Naive B cell (primary cell): ENCODE results near the gene GJC3. TPM values are rescaled to one million over a fixed set of nuclear protein-coding genes. Genes with fewer than 3 reads are reported as not detected.
"Not testable (repeated sequence)": the region's sequence is repeated elsewhere in the genome, so short reads cannot be mapped to it uniquely, and the experiment has no call there.

ENCODE experiments used
- ATAC-seq, 2 donors: fragments of 150-1000 bp; cut with Tn5 transposase; 2 replicates each; pipeline ENCODE4 v1.10.0; 2021; ENCODE audit warnings: low read depth in 2 of 2, mild to moderate bottlenecking in 2 of 2, moderate library complexity in 2 of 2
- DNase-seq: peaks from one replicate; pipeline ENCODE4 v3.0.0; 2022
- H3K27ac Mint-ChIP-seq, 6 donors: one replicate each; pipeline ENCODE4 v1.8.0; 2020 to 2022; ENCODE audit warnings: mild to moderate bottlenecking in 6 of 6, mixed read lengths in 6 of 6, moderate library complexity in 5 of 6, inconsistent platforms in 2 of 6
- H3K27me3 Mint-ChIP-seq, 3 donors: one replicate each; pipeline ENCODE4 v1.8.0; 2021 to 2022; ENCODE audit warnings: mixed read lengths in 3 of 3, mild to moderate bottlenecking in 1 of 3
- H3K36me3 Mint-ChIP-seq, 2 donors: one replicate each; pipeline ENCODE4 v1.8.0; 2020 to 2022; ENCODE audit warnings: mixed read lengths in 2 of 2, inconsistent platforms in 1 of 2, mild to moderate bottlenecking in 1 of 2
- H3K4me1 Mint-ChIP-seq, 3 donors: one replicate each; pipeline ENCODE4 v1.8.0; 2020 to 2022; ENCODE audit warnings: mixed read lengths in 3 of 3, inconsistent platforms in 1 of 3, mild to moderate bottlenecking in 1 of 3, moderate library complexity in 1 of 3
- H3K4me3 Mint-ChIP-seq, 8 donors: one replicate each; pipeline ENCODE4 v1.8.0; 2020 to 2022; ENCODE audit warnings: mild to moderate bottlenecking in 8 of 8, mixed read lengths in 8 of 8, moderate library complexity in 8 of 8, inconsistent platforms in 2 of 8
- H3K9me3 Mint-ChIP-seq, 7 donors: one replicate each; pipeline ENCODE4 v1.8.0; 2020 to 2022; ENCODE audit warnings: mixed read lengths in 7 of 7, mild to moderate bottlenecking in 5 of 7, inconsistent platforms in 2 of 7, moderate library complexity in 1 of 7
- polyA plus RNA-seq, 6 donors: library from polyadenylated mRNA; unstranded; fragments of 300-500 nt; fragmentation: Illumina TruSeq; gene quantifications; one replicate each; pipeline ENCODE4 v1.2.3, GENCODE V29; 2021; ENCODE audit warnings: low read depth in 6 of 6

GJC3 gene
- polyA plus RNA-seq, 6 donors from 2014 or later = not detected

DNA sequence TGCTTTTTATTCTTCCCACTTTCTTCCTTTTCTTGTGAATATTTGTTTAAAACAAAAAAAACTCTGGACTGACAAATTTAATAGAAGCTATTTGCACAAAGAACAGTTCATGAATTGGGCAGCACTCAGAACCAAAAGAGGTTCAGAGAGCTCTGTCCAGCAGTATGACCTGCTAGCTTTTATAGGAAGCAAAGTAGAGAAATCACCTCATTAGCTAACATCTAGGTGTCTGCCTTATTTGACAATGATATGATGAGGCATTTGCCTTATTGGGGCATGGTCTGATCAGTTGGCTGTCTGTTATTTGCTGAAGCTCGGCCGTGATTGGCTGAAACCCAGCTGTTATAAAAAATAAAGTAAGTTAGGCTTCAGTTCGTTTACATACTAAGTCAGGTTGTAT lies 9.3 kb downstream of the GJC3 start:
- Mint-ChIP-seq H3K4me1 (peaks cover 32 to 45% (median 41%) of the 10 kb centered on the region in 3 donors), H3K4me3 (peak overlapping the region; percentile 94 to 99 (median 96)), H3K27me3 (peaks cover 7 to 11% (median 9%) of the 10 kb centered on the region in 3 donors), H3K36me3 (peaks cover 0 to 30% of the 10 kb centered on the region in 2 donors), H3K27ac (peak overlapping the region in 2 of 6 donors; percentile 96 to 99), H3K9me3 (peaks cover 0 to 3% (median 0%) of the 10 kb centered on the region in 7 donors)
- ATAC-seq (no peak), DNase-seq (no peak)

DNA sequence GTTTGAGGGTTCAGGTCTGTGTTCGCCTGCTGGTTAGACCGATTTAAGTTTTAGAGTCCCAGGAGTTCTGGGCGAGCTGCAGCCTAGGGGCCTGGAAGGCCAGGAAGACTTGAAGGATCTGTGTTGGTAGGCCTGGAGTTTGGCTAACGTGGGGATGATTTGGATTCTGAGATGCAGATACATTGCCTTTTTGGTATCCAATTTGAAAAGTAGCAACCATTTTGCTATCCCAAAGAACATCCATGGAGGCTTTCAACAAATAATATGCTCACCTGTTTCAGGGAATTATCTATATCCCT lies 9.7 kb downstream of the GJC3 start:
- Mint-ChIP-seq H3K9me3 (peaks cover 0 to 3% (median 0%) of the 10 kb centered on the region in 7 donors), H3K4me1 (peaks cover 35 to 49% (median 45%) of the 10 kb centered on the region in 3 donors), H3K4me3 (peak overlapping the region; percentile 94 to 99 (median 96)), H3K27ac (peak overlapping the region; percentile 90 to 99 (median 95)), H3K36me3 (peaks cover 0 to 30% of the 10 kb centered on the region in 2 donors), H3K27me3 (peaks cover 3 to 8% (median 7%) of the 10 kb centered on the region in 3 donors)
- no peak for DNase-seq
- no peak for ATAC-seq

- peak within 1 kb of the TSS; percentile 90 to 99 (median 95) for H3K27ac Mint-ChIP-seq
- peak within 1 kb of the TSS; percentile 94 to 99 (median 96) for H3K4me3 Mint-ChIP-seq
- ATAC-seq (peak; percentile 98), DNase-seq (peak; percentile 90)
- H3K4me1 Mint-ChIP-seq = peaks cover 40 to 55% (median 51%) of the 10 kb centered on the region in 3 donors
- peaks cover 0 to 3% (median 0%) of the 10 kb centered on the region in 7 donors for H3K9me3 Mint-ChIP-seq
- H3K27me3 Mint-ChIP-seq = peaks cover 0 to 6% (median 4%) of the 10 kb centered on the region in 3 donors
- peaks cover 0 to 30% of the 10 kb centered on the region in 2 donors for H3K36me3 Mint-ChIP-seq
Observed at GRCh38 chr7:99918959-99919813, 10.2 kb downstream of the GJC3 start, which contains the start of gene TRIM4. TSS of gene TRIM4 (minus strand) at chr7:99919530. CDS start at chr7:99919401, 129 bp downstream.

- H3K4me3 Mint-ChIP-seq = no peak overlapping the region
- DNase-seq (no peak), ATAC-seq (no peak)
- H3K9me3 Mint-ChIP-seq = no peaks in the 10 kb centered on the region
- no peak overlapping the region for H3K27ac Mint-ChIP-seq
- peaks cover 33 to 50% (median 35%) of the 10 kb centered on the region in 3 donors for H3K4me1 Mint-ChIP-seq
- peaks cover 15 to 25% of the 10 kb centered on the region in 2 donors for H3K36me3 Mint-ChIP-seq
- no peaks in the 10 kb centered on the region for H3K27me3 Mint-ChIP-seq
Observed at GRCh38 chr7:99910976-99911375, 18.4 kb downstream of the GJC3 start.

GRCh38 chr7:99901581-99901980 lies 27.8 kb downstream of the GJC3 start:
- no peaks in the 10 kb centered on the region for H3K27me3 Mint-ChIP-seq
- H3K36me3 Mint-ChIP-seq = peaks cover 31 to 43% of the 10 kb centered on the region in 2 donors
- no peak overlapping the region for H3K4me3 Mint-ChIP-seq
- H3K4me1 Mint-ChIP-seq = peaks cover 6 to 13% (median 10%) of the 10 kb centered on the region in 3 donors
- ATAC-seq (no peak), DNase-seq (no peak)
- H3K27ac Mint-ChIP-seq = no peak overlapping the region
- H3K9me3 Mint-ChIP-seq = peaks cover 0 to 4% (median 0%) of the 10 kb centered on the region in 7 donors

DNA sequence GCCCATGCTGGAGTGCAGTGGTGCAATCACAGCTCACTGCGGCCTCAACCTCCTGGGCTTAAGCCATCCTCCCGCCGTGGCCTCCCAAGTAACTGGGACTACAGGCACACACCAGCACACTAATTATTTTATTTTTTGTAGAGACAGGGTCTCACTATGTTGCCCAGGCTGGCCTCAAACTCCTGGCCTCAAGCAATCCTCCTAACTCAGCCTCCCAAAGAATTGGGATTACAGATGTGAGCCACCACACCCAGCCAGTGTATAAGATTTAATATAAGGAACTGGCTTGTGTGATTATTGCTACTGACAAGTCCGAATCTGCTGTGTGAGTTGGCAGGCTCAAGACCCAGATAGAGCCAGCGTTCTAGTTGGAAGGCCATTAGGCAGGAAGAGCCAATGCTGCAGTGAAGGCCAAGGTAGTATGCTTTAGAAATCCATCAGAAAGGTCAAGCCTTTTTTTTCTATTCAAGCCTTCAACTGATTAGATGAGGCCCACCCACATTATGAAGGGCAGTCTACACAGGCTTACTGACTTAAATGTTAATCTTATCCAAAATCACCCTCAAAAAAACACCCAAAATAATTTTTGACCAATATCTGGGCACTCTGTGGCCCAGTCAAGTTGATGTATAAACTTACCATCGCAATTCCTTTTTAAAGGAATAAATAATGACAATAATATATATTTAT lies 29.4 kb downstream of the GJC3 start:
- Mint-ChIP-seq H3K4me1 (peaks cover 6 to 13% (median 10%) of the 10 kb centered on the region in 3 donors), H3K9me3 (peaks cover 0 to 4% (median 0%) of the 10 kb centered on the region in 7 donors), H3K27ac (no peak overlapping the region), H3K4me3 (no peak overlapping the region), H3K27me3 (no peaks in the 10 kb centered on the region), H3K36me3 (peaks cover 25 to 41% of the 10 kb centered on the region in 2 donors)
- DNase-seq (no peak), ATAC-seq (no peak)

DNA sequence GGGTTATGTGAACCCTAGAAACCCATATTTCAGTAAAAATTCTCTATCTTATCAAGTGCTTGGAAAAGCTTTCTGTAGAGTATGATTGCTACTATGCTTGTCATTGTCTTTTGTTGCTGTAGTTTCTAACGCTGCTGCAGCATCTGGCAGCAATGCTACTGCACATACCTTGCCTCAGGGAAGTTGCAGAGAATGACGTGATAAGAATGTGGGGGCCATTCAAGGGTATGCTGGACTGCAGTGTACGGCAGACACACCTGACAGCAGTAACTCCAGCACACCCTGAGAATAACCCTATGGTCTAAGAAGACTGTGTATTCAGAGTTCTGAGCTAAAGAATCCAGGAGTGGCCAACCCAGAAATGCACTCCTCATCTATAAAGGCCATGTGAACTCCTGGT lies 30.6 kb downstream of the GJC3 start:
- H3K27me3 Mint-ChIP-seq = no peaks in the 10 kb centered on the region
- peaks cover 0 to 4% (median 0%) of the 10 kb centered on the region in 7 donors for H3K9me3 Mint-ChIP-seq
- peaks cover 25 to 39% of the 10 kb centered on the region in 2 donors for H3K36me3 Mint-ChIP-seq
- ATAC-seq (no peak), DNase-seq (no peak)
- H3K4me3 Mint-ChIP-seq = no peak overlapping the region
- H3K4me1 Mint-ChIP-seq = peaks cover 6 to 13% (median 10%) of the 10 kb centered on the region in 3 donors
- no peak overlapping the region for H3K27ac Mint-ChIP-seq

- Mint-ChIP-seq H3K27me3 (no peaks in the 10 kb centered on the region), H3K4me3 (no peak overlapping the region), H3K27ac (peak overlapping the region in 1 of 6 donors; percentile 63), H3K9me3 (peaks cover 0 to 4% (median 0%) of the 10 kb centered on the region in 7 donors), H3K4me1 (peaks cover 10 to 13% (median 11%) of the 10 kb centered on the region in 3 donors), H3K36me3 (peaks cover 27 to 31% of the 10 kb centered on the region in 2 donors)
- DNase-seq (no peak), ATAC-seq (no peak)
Observed at GRCh38 chr7:99898023-99898357, 31.4 kb downstream of the GJC3 start.

GRCh38 chr7:99897322-99898022 lies 31.9 kb downstream of the GJC3 start:
- peaks cover 26 to 28% of the 10 kb centered on the region in 2 donors for H3K36me3 Mint-ChIP-seq
- H3K27ac Mint-ChIP-seq = peak overlapping the region in 1 of 6 donors; percentile 63
- peaks cover 0 to 4% (median 0%) of the 10 kb centered on the region in 7 donors for H3K9me3 Mint-ChIP-seq
- H3K4me1 Mint-ChIP-seq = peaks cover 9 to 11% (median 10%) of the 10 kb centered on the region in 3 donors
- no peak overlapping the region for H3K4me3 Mint-ChIP-seq
- ATAC-seq (no peak), DNase-seq (no peak)
- no peaks in the 10 kb centered on the region for H3K27me3 Mint-ChIP-seq

DNA sequence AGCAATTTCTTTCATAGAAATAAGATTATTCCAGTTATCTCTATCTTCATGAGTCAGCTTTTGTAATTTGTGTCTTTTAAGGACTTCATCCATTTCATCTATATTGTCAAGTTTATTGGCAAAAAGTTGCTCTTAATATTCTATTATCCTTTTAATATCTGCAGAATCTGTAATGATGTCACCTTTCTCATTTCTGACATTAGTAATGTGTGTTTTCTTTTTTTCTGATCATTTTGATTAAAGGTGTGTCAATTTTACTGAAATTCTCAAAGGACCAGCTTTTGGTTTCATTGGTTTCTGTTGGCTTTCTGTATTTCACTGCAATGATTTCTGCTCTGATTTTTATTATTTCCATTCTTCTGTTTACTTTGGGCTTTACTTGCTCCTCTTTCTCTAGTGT lies 34.7 kb downstream of the GJC3 start:
- ATAC-seq (no peak), DNase-seq (no peak)
- peaks cover 26 to 34% of the 10 kb centered on the region in 2 donors for H3K36me3 Mint-ChIP-seq
- H3K27ac Mint-ChIP-seq = peak overlapping the region in 1 of 6 donors; percentile 0
- peaks cover 0 to 9% (median 3%) of the 10 kb centered on the region in 7 donors for H3K9me3 Mint-ChIP-seq
- no peak overlapping the region for H3K4me3 Mint-ChIP-seq
- H3K4me1 Mint-ChIP-seq = peaks cover 8 to 11% (median 10%) of the 10 kb centered on the region in 3 donors
- H3K27me3 Mint-ChIP-seq = no peaks in the 10 kb centered on the region

DNA sequence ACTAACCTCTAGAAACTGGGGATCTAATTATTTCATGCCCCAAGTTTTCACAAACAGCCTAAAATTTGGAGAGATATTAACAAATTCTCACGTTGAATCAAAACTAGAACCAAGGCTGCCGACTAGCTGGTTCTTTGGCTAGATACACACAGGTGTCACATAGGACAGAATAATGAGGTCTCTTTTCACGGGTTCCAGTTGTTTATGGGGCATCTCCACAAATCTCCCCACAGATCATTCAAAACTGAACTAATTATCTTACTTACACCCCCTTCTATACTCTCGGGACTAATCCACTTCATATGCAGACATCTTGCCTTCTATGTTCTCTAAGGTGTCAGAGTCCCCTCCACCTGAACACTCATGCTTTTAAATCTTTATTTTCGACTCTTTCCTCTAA lies 36.1 kb downstream of the GJC3 start:
- peaks cover 0 to 14% (median 4%) of the 10 kb centered on the region in 7 donors for H3K9me3 Mint-ChIP-seq
- no peak overlapping the region for H3K27ac Mint-ChIP-seq
- no peaks in the 10 kb centered on the region for H3K27me3 Mint-ChIP-seq
- peaks cover 8 to 11% (median 8%) of the 10 kb centered on the region in 3 donors for H3K4me1 Mint-ChIP-seq
- no peak overlapping the region for H3K4me3 Mint-ChIP-seq
- no peak for DNase-seq
- ATAC-seq = no peak
- H3K36me3 Mint-ChIP-seq = peaks cover 35 to 38% of the 10 kb centered on the region in 2 donors

DNA sequence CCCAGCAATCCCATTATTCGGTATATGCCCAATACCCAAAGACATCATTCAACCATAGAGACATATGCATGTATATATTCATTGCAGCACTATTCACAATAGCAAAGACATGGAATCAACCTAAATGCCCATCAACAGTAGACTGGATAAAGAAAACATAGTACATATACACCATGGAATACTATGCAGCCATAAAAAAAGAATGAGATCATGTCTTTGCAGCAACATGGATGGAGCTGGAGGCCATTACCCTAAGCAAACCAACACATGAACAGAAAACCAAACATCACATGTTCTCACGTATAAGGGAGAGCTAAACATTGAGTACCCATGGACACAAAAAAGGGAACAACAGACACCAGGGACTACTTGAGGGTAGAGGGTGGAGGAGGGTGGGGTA lies 39.1 kb downstream of the GJC3 start:
- not testable (repeated sequence) for H3K27ac Mint-ChIP-seq, H3K4me3 Mint-ChIP-seq, ATAC-seq, H3K27me3 Mint-ChIP-seq, H3K4me1 Mint-ChIP-seq, DNase-seq
- peaks cover 0 to 11% (median 5%) of the 10 kb centered on the region in 7 donors for H3K9me3 Mint-ChIP-seq
- H3K36me3 Mint-ChIP-seq = peaks cover 35 to 38% of the 10 kb centered on the region in 2 donors

- H3K4me3 Mint-ChIP-seq, H3K27ac Mint-ChIP-seq, ATAC-seq, DNase-seq, H3K4me1 Mint-ChIP-seq, H3K27me3 Mint-ChIP-seq: not testable (repeated sequence)
- H3K9me3 Mint-ChIP-seq = peaks cover 0 to 21% (median 6%) of the 10 kb centered on the region in 7 donors
- peaks cover 45 to 46% of the 10 kb centered on the region in 2 donors for H3K36me3 Mint-ChIP-seq
Observed at GRCh38 chr7:99888366-99888765, 41.1 kb downstream of the GJC3 start.
